Thoracic aorta (tissue), 2 donors: Measurements from ENCODE around the gene OPRD1. TPM values are rescaled to one million over a fixed set of nuclear protein-coding genes. Genes with fewer than 3 reads are reported as not detected.

Experiments used
- ATAC-seq: fragments of 150-250 bp; one replicate; pipeline ENCODE4 v1.8.0; 2017; ENCODE audit warnings: low read depth; ENCODE audit not compliant: insufficient number of reproducible peaks, low FRiP score
- DNase-seq: peaks from one replicate; pipeline ENCODE4 v3.0.0-alpha.2; 2020; ENCODE audit warnings: low spot score
- H3K27ac ChIP-seq, 2 donors: fragments of 200-600 bp; sonication (generic); 1 replicate in 1 of 2; 2 replicates in 1 of 2; pipeline ENCODE4 v1.5.1; 2016; ENCODE audit warnings: mild to moderate bottlenecking in 2 of 2, moderate library complexity in 2 of 2
- H3K27me3 ChIP-seq: fragments of 200-600 bp; sonication (generic); replicated peaks from 2 replicates; pipeline ENCODE4 v1.6.0; 2016; ENCODE audit warnings: mild to moderate bottlenecking; ENCODE audit not compliant: insufficient read depth
- H3K36me3 ChIP-seq: fragments of 200-600 bp; sonication (generic); one replicate; pipeline ENCODE4 v1.5.1; 2016
- H3K4me1 ChIP-seq, 2 donors: fragments of 200-600 bp; sonication (generic); 1 replicate in 1 of 2; 2 replicates in 1 of 2; pipeline versions ENCODE4 v1.5.1 to v1.6.0; 2016; ENCODE audit warnings: low read depth in 2 of 2, mild to moderate bottlenecking in 1 of 2; ENCODE audit not compliant: control insufficient read depth in 1 of 2
- H3K4me3 ChIP-seq: fragments of 200-600 bp; sonication (generic); 2 replicates; pipeline ENCODE4 v1.5.1; 2016; ENCODE audit warnings: mild to moderate bottlenecking
- H3K9me3 ChIP-seq: fragments of 200-600 bp; sonication (generic); 2 replicates; pipeline ENCODE4 v1.5.1; 2016
- total RNA-seq, 2 donors: library from RNA; depleted of rRNA; stranded (reverse); fragments of >200 nt; gene quantifications; one replicate each; pipeline versions ENCODE4 v1.1.0 to v1.2.3, GENCODE V29; 2016
- TF ChIP-seq, protein P1 (sequence below): fragments of 200-600 bp; sonication (generic); IDR thresholded peaks from one replicate; pipeline ENCODE4 v1.5.1; 2019; ENCODE audit warnings: antibody characterized with exemption

Gene OPRD1
- total RNA-seq, 2 donors from 2014 or later, result not detected

DNA sequence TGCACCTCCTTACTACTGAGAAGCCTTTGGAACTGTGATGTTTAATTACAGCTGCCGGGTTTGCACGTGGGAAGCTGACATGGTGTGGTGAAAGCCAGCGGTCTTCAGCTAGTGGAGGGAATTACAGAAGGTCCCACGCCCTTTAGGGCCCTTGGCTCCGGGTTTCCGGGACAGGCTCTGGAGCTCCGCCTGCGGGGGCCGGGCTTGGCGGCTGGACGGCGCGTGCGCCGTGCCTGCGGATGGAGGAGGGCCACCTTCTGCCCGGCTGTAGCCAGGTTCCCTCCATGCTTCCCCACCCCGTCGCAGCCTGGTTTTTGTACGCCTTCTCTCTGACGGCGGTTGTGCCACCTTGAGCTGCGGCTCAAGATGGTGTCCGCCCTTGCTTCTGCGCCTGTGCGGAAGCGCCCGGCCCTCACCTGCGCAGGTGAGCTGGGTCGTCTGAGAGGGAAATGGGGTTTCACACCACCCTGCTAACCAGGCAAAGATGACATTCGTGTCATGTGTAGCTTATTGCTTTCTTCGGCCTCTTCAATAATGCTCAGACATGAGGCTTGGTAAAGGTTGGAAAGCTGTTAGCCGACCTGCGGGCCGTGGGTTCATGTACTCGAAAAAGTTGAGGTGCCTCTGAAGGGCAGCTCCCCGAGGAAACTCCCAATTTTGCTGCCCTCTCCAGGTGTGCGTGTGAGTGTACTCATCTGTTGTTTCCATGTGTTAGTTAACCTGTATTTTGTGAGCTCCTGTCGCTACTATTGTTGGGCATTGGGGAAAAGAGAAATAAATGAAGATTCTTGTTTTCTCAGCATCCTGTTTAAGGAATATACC, 36.6 kb upstream of the OPRD1 start:
- ATAC-seq (no peak), DNase-seq (peak; percentile 18)
- no peak overlapping the region for H3K27ac ChIP-seq
- H3K27me3 ChIP-seq, result no peaks in the 10 kb centered on the region
- H3K4me1 ChIP-seq, result peaks cover 4 to 7% of the 10 kb centered on the region in 2 donors
- no peaks in the 10 kb centered on the region for H3K9me3 ChIP-seq
- H3K4me3 ChIP-seq, result peak overlapping the region; percentile 58
- peaks cover 12% of the 10 kb centered on the region for H3K36me3 ChIP-seq
- TF ChIP-seq, protein P1, sequence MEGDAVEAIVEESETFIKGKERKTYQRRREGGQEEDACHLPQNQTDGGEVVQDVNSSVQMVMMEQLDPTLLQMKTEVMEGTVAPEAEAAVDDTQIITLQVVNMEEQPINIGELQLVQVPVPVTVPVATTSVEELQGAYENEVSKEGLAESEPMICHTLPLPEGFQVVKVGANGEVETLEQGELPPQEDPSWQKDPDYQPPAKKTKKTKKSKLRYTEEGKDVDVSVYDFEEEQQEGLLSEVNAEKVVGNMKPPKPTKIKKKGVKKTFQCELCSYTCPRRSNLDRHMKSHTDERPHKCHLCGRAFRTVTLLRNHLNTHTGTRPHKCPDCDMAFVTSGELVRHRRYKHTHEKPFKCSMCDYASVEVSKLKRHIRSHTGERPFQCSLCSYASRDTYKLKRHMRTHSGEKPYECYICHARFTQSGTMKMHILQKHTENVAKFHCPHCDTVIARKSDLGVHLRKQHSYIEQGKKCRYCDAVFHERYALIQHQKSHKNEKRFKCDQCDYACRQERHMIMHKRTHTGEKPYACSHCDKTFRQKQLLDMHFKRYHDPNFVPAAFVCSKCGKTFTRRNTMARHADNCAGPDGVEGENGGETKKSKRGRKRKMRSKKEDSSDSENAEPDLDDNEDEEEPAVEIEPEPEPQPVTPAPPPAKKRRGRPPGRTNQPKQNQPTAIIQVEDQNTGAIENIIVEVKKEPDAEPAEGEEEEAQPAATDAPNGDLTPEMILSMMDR, result no peak

DNA sequence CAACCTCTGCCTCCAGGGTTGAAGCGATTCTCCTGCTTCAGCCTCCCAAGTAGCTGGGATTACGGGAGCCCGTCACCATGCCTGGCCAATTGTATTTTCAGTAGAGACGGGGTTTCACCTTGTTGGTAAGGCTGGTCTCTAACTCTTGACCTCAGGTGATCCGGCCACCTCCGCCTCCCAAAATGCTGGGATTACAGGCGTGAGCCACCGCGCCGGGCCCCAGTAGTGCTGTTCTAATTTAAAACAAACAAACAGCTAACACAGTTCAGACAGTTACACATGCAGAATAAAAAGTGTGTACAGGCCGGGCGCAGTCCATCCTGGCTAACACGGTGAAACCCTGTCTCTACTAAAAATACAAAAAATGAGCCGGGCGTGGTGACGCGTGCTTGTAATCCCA, 35.6 kb upstream of the OPRD1 start:
- Histone ChIP-seq H3K4me1 (peaks cover 4 to 7% of the 10 kb centered on the region in 2 donors), H3K9me3 (no peaks in the 10 kb centered on the region), H3K27ac (no peak overlapping the region), H3K36me3 (peaks cover 6% of the 10 kb centered on the region), H3K27me3 (no peaks in the 10 kb centered on the region), H3K4me3 (no peak overlapping the region)
- DNase-seq (no peak), ATAC-seq (no peak)
- TF ChIP-seq, protein P1, result no peak

DNA sequence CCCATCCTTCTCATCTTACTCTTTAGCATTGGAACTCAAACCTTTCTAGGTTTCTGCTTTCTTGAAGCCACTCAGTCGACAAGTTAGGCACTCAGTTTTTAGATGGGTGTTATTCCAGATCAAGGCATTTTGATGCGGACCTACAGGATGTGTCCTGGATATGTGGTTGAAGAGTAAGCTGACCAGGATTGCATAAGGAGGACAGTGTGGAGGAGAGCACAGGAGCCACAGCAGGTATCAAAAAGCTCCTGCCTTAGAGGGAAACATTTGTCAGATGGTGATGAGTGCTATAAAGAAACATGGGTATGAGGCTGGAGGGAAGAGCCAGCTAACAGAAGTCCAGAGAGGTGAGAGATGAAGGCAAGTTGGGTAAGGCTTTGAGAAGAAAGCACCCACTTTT, 33.9 kb upstream of the OPRD1 start:
- TF ChIP-seq, protein P1, result no peak
- Histone ChIP-seq H3K4me1 (peaks cover 4 to 7% of the 10 kb centered on the region in 2 donors), H3K9me3 (no peaks in the 10 kb centered on the region), H3K36me3 (peaks cover under 1% of the 10 kb centered on the region), H3K27ac (no peak overlapping the region), H3K27me3 (no peaks in the 10 kb centered on the region), H3K4me3 (no peak overlapping the region)
- ATAC-seq, result no peak
- no peak for DNase-seq

DNA sequence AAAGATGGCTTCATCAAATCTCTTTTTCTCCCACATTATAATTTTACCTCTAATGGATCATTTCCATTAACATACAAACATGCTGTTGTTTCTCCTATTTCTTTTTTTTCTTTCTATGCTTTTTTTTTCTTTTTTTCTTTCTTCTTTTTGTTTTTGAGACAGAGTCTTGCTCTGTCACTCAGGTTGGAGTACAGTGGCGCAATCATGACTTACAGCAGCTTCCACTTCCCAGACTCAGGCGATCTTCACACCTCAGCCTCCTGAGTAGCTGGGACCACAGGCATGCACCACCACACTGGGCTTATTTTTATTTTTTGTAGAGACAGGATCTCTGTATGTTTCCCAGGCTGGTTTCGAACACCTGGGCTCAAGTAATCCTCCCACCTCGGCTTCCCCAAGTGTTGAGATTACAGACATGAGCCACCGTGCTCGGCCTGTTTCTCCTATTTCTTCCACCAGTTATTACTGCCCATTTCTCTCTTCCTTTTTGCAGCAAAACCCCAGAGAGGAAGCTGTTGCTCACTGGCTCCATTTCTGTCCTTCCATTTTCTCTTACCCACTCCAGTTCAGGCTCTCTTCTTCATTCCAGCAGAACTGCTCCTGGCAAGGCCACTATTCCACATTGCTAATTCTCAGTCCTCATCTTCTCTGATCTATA, 32.1 kb upstream of the OPRD1 start:
- Histone ChIP-seq H3K27me3 (no peaks in the 10 kb centered on the region), H3K9me3 (no peaks in the 10 kb centered on the region), H3K4me3 (no peak overlapping the region), H3K36me3 (no peaks in the 10 kb centered on the region), H3K4me1 (peaks cover 1% of the 10 kb centered on the region in 2 donors), H3K27ac (no peak overlapping the region)
- DNase-seq (no peak), ATAC-seq (no peak)
- TF ChIP-seq, protein P1, result no peak

DNA sequence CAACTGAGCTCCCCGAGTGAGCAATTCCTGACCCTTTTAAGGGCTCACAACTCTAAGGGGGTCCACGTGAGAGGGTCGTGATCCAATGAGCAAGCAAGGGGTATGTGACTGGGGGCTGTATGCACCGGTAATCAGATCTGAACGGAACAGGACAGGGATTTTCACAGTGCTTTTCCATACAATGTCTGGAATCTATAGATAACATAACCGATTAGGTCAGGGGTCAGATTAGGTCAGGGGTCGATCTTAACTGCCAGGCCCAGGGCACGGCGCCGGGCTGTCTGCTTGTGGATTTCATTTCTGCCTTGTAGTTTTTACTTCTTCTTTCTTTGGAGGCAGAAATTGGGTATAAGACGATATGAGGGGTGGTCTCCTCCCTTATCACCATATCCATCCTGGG, 30.7 kb upstream of the OPRD1 start:
- TF ChIP-seq, protein P1, result no peak
- Histone ChIP-seq H3K27me3 (no peaks in the 10 kb centered on the region), H3K4me3 (no peak overlapping the region), H3K4me1 (no peaks in the 10 kb centered on the region), H3K9me3 (no peaks in the 10 kb centered on the region), H3K27ac (no peak overlapping the region), H3K36me3 (no peaks in the 10 kb centered on the region)
- DNase-seq, result no peak
- no peak for ATAC-seq
